Ishikawa (cell line): ENCODE results near the gene RFT1.

Experiments
- CEBPB ChIP-seq: IDR thresholded peaks from 2 replicates; pipeline ENCODE4 v1.6.1; 2012
- EGR1 ChIP-seq: IDR thresholded peaks from 2 replicates; pipeline ENCODE4 v1.6.1; 2012
- EP300 ChIP-seq: IDR thresholded peaks from 2 replicates; pipeline ENCODE4 v1.6.1; 2012; ENCODE audit warnings: borderline replicate concordance
- MAX ChIP-seq: IDR thresholded peaks from 2 replicates; pipeline ENCODE4 v1.6.1; 2012
- NFIC ChIP-seq: IDR thresholded peaks from 2 replicates; pipeline ENCODE4 v1.6.1; 2012
- RAD21 ChIP-seq: IDR thresholded peaks from 2 replicates; pipeline ENCODE4 v1.6.1; 2012; ENCODE audit warnings: low read depth
- REST ChIP-seq: IDR thresholded peaks from 2 replicates; pipeline ENCODE4 v1.6.1; 2012; ENCODE audit warnings: low read depth, mild to moderate bottlenecking
- TEAD4 ChIP-seq: IDR thresholded peaks from 2 replicates; pipeline ENCODE4 v1.6.1; 2012
- YY1 ChIP-seq: IDR thresholded peaks from 2 replicates; pipeline ENCODE4 v1.6.1; 2012; ENCODE audit warnings: low read depth

GRCh38 chr3:53062905-53063304 is 67.3 kb downstream of the RFT1 start:
- no peak for TF ChIP-seq EP300
- no peak for TF ChIP-seq REST
- TF ChIP-seq MAX, result no peak
- TF ChIP-seq RAD21, result no peak
- no peak for TF ChIP-seq EGR1
- no peak for TF ChIP-seq YY1
- no peak for TF ChIP-seq TEAD4
- no peak for TF ChIP-seq CEBPB
- TF ChIP-seq NFIC, result no peak
